RWPE2 (cell line): ENCODE data around the gene CLSTN2.

Source experiments
- ATAC-seq: fragments of 200-7000 bp; cut with Tn5 transposase; 3 replicates; pipeline ENCODE4 v1.9.1; 2021; ENCODE audit warnings: low read depth
- DNase-seq: peaks from one replicate; pipeline ENCODE4 v3.0.0-alpha.2; 2020; ENCODE audit warnings: low spot score
- H3K27ac ChIP-seq: fragments of 450-650 bp; 2 replicates; pipeline ENCODE4 v1.5.1; 2017; ENCODE audit warnings: mild to moderate bottlenecking; ENCODE audit not compliant: poor library complexity, severe bottlenecking
- H3K27me3 ChIP-seq: fragments of 250-450 bp; sonication (Bioruptor Pico); 2 replicates; pipeline ENCODE4 v1.5.1; 2021; ENCODE audit warnings: mild to moderate bottlenecking, moderate library complexity; ENCODE audit not compliant: insufficient read depth, poor library complexity, severe bottlenecking
- H3K36me3 ChIP-seq: fragments of 250-450 bp; sonication (Bioruptor Pico); 2 replicates; pipeline ENCODE4 v1.5.1; 2020; ENCODE audit warnings: low read depth, mild to moderate bottlenecking, moderate library complexity
- H3K4me1 ChIP-seq: fragments of 250-450 bp; sonication (Bioruptor Pico); 2 replicates; pipeline ENCODE4 v1.5.1; 2021; ENCODE audit warnings: mild to moderate bottlenecking, moderate library complexity; ENCODE audit not compliant: insufficient read depth, poor library complexity, severe bottlenecking
- H3K4me3 ChIP-seq: fragments of 250-450 bp; sonication (Bioruptor Pico); 2 replicates; pipeline ENCODE4 v1.5.1; 2021; ENCODE audit warnings: mild to moderate bottlenecking, moderate library complexity; ENCODE audit not compliant: severe bottlenecking
- H3K9me3 ChIP-seq: fragments of 250-450 bp; sonication (Bioruptor Pico); 2 replicates; pipeline ENCODE4 v1.5.1; 2021; ENCODE audit warnings: mild to moderate bottlenecking, moderate library complexity; ENCODE audit not compliant: severe bottlenecking
- CTCF ChIP-seq: fragments of 450-650 bp; IDR thresholded peaks from one replicate; pipeline ENCODE4 v1.5.1; 2017; ENCODE audit warnings: mild to moderate bottlenecking, moderate library complexity; ENCODE audit not compliant: poor library complexity, severe bottlenecking

Gene CLSTN2

DNA sequence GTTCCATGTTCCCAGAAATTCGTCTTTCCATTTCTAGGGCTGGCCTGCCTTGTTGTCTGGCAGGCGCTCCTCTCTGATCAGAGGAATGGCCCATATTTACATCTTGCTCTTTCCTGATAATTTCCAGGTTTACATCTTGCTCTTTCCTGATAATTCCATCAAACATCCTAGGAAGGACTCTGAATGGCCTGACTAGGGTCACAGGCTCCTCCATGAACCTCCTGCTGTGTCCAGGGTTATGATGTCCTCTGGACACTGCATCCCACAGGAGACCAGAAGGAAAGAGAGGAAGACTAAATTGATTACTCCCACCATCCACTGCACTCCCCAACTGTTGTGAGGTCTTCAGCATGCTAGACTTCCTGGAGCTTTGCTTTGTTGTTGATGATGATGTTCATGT, 75.4 kb downstream of the CLSTN2 start:
- TF ChIP-seq CTCF: no peak
- Histone ChIP-seq H3K27ac (no peak overlapping the region), H3K9me3 (no peaks in the 10 kb centered on the region), H3K4me1 (no peaks in the 10 kb centered on the region), H3K4me3 (no peak overlapping the region), H3K36me3 (no peaks in the 10 kb centered on the region), H3K27me3 (no peaks in the 10 kb centered on the region)
- DNase-seq: no peak
- ATAC-seq: no peak

- Histone ChIP-seq H3K27ac (no peak overlapping the region), H3K36me3 (no peaks in the 10 kb centered on the region), H3K4me1 (no peaks in the 10 kb centered on the region), H3K9me3 (no peaks in the 10 kb centered on the region), H3K4me3 (no peak overlapping the region), H3K27me3 (no peaks in the 10 kb centered on the region)
- ATAC-seq (no peak), DNase-seq (no peak)
- TF ChIP-seq CTCF: no peak
Measured at GRCh38 chr3:140011086-140011485, 76.1 kb downstream of the CLSTN2 start.

GRCh38 chr3:140011611-140012277, 76.8 kb downstream of the CLSTN2 start:
- Histone ChIP-seq H3K27ac (no peak overlapping the region), H3K9me3 (no peaks in the 10 kb centered on the region), H3K36me3 (no peaks in the 10 kb centered on the region), H3K4me1 (no peaks in the 10 kb centered on the region), H3K4me3 (no peak overlapping the region), H3K27me3 (no peaks in the 10 kb centered on the region)
- TF ChIP-seq CTCF: no peak
- DNase-seq: no peak
- no peak for ATAC-seq

GRCh38 chr3:140013220-140013619, 78.2 kb downstream of the CLSTN2 start:
- Histone ChIP-seq H3K27ac (no peak overlapping the region), H3K9me3 (no peaks in the 10 kb centered on the region), H3K27me3 (no peaks in the 10 kb centered on the region), H3K36me3 (no peaks in the 10 kb centered on the region), H3K4me3 (no peak overlapping the region), H3K4me1 (no peaks in the 10 kb centered on the region)
- no peak for DNase-seq
- no peak for ATAC-seq
- no peak for TF ChIP-seq CTCF

GRCh38 chr3:140014831-140015495, 80.0 kb downstream of the CLSTN2 start:
- H3K36me3 ChIP-seq: no peaks in the 10 kb centered on the region
- TF ChIP-seq CTCF: no peak
- ATAC-seq: no peak

More at GRCh38 chr3:140014831-140015495, 80.0 kb downstream of the CLSTN2 start:
- no peak overlapping the region for H3K4me3 ChIP-seq
- H3K9me3 ChIP-seq: no peaks in the 10 kb centered on the region
- no peak for DNase-seq
- no peaks in the 10 kb centered on the region for H3K27me3 ChIP-seq
- H3K4me1 ChIP-seq: no peaks in the 10 kb centered on the region
- H3K27ac ChIP-seq: no peak overlapping the region
